Endothelial cell of umbilical vein (primary cell): ENCODE measurements around the gene ATP5PB. TPM values are rescaled to one million over a fixed set of nuclear protein-coding genes. Genes with fewer than 3 reads are reported as not detected.

ENCODE experiments used
- BruUV-seq: library from RNA; stranded (reverse); fragments of 400-500 nt; replicated peaks from 2 replicates; lab custom pipeline; 2021; lab: Mats Ljungman, UMichigan
- CTCF ChIA-PET: fragments of 300-600, 350-600 bp; sonication (Branson Sonifier 250); formaldehyde crosslinking; loops from one replicate; lab custom pipeline; 2021; ENCODE audit warnings: antibody characterized with exemption, inconsistent platforms; lab: Charles Lee
- POLR2A ChIA-PET: fragments of 300-600, 350-600 bp; sonication (Branson Sonifier 250); formaldehyde crosslinking; loops from one replicate; lab custom pipeline; 2021; ENCODE audit warnings: antibody characterized with exemption, inconsistent platforms; lab: Charles Lee
- DNase-seq: peaks from one replicate; pipeline ENCODE4 v3.0.0-alpha.2; 2011; ENCODE audit warnings: low read depth, low spot score
- FAIRE-seq: peaks from 2 replicates; lab custom pipeline; 2011; peaks lifted over from hg19 to GRCh38; lab: Jason Lieb, UNC
- H2AFZ ChIP-seq: 2 replicates; pipeline ENCODE4 v1.6.0; 2012; ENCODE audit warnings: low read depth, low read length, control low read depth, inconsistent platforms
- H3K27ac ChIP-seq: 2 replicates; pipeline ENCODE4 v1.5.1; 2011; ENCODE audit warnings: low read depth, mild to moderate bottlenecking, control low read depth, low read length, moderate library complexity; ENCODE audit not compliant: insufficient read depth
- H3K27me3 ChIP-seq, 2 experiments: 2 replicates each; pipeline versions ENCODE4 v1.6.0 to v1.6.1; 2011; ENCODE audit warnings: low read length in 2 of 2, mixed read lengths in 1 of 2; ENCODE audit not compliant: control insufficient read depth in 2 of 2, insufficient read depth in 2 of 2
- H3K36me3 ChIP-seq, 2 experiments: 2 replicates in 1 of 2; 3 replicates in 1 of 2; pipeline ENCODE4 v1.5.1; 2011; ENCODE audit warnings: low read length in 2 of 2, mild to moderate bottlenecking in 1 of 2, moderate library complexity in 1 of 2; ENCODE audit not compliant: control insufficient read depth in 2 of 2, insufficient read depth in 2 of 2; ENCODE audit errors: extremely low read depth in 1 of 2
- H3K4me1 ChIP-seq: 3 replicates; pipeline ENCODE4 v1.5.1; 2011; ENCODE audit warnings: mild to moderate bottlenecking, low read length; ENCODE audit not compliant: control insufficient read depth, insufficient read depth; ENCODE audit errors: extremely low read depth
- H3K4me2 ChIP-seq: 2 replicates; pipeline ENCODE4 v1.6.1; 2011; ENCODE audit warnings: low read length, control low read depth, mixed read lengths; ENCODE audit not compliant: insufficient read depth
- H3K4me3 ChIP-seq, 3 experiments: fragments of 200-600 bp in 1 of 3; sonication (generic), shearing (Covaris generic) in 1 of 3; replicated peaks in 1 of 3; 2 replicates each; pipeline ENCODE4 v1.5.1; 2011 to 2016; ENCODE audit warnings: control low read depth in 3 of 3, low read length in 3 of 3, mild to moderate bottlenecking in 2 of 3, inconsistent platforms in 1 of 3, low read depth in 1 of 3, moderate library complexity in 1 of 3; ENCODE audit not compliant: insufficient read depth in 1 of 3
- H3K79me2 ChIP-seq: 2 replicates; pipeline ENCODE4 v1.6.0; 2012; ENCODE audit warnings: low read length, inconsistent platforms; ENCODE audit not compliant: control insufficient read depth, insufficient read depth
- H3K9ac ChIP-seq: replicated peaks from 2 replicates; pipeline ENCODE3; 2011; ENCODE audit warnings: low read length, control low read depth; ENCODE audit not compliant: insufficient read depth; ENCODE audit errors: extremely low read depth
- H3K9me1 ChIP-seq: replicated peaks from 3 replicates; pipeline ENCODE4 v1.6.0; 2011; ENCODE audit warnings: mild to moderate bottlenecking, low read length; ENCODE audit not compliant: control insufficient read depth, insufficient read depth; ENCODE audit errors: extremely low read depth
- H3K9me3 ChIP-seq: replicated peaks from 2 replicates; pipeline ENCODE4 v1.5.1; 2012; ENCODE audit warnings: low read length, inconsistent platforms; ENCODE audit not compliant: control insufficient read depth, insufficient read depth
- H4K20me1 ChIP-seq: replicated peaks from 2 replicates; pipeline ENCODE3; 2011; ENCODE audit warnings: mild to moderate bottlenecking, low read length; ENCODE audit not compliant: control insufficient read depth, insufficient read depth; ENCODE audit errors: extremely low read depth
- EZH2 ChIP-seq: IDR thresholded peaks from 2 replicates; pipeline ENCODE4 v1.6.1; 2012; ENCODE audit warnings: borderline replicate concordance, low read depth, mild to moderate bottlenecking, moderate library complexity, low read length, inconsistent platforms; ENCODE audit not compliant: severe bottlenecking
- FOS ChIP-seq: IDR thresholded peaks from 2 replicates; pipeline ENCODE4 v1.6.1; 2011; ENCODE audit warnings: mild to moderate bottlenecking, low read length, moderate library complexity, borderline replicate concordance; ENCODE audit not compliant: insufficient read depth
- GATA2 ChIP-seq: IDR thresholded peaks from 2 replicates; pipeline ENCODE4 v1.7.0; 2011; ENCODE audit warnings: low read depth, mild to moderate bottlenecking, moderate library complexity, mixed read lengths, low read length; ENCODE audit not compliant: insufficient read length, insufficient read depth
- JUN ChIP-seq: IDR thresholded peaks from 2 replicates; pipeline ENCODE4 v1.6.1; 2011; ENCODE audit warnings: borderline replicate concordance, low read depth; ENCODE audit not compliant: insufficient read length, insufficient read depth
- MYC ChIP-seq: IDR thresholded peaks from one replicate; pipeline ENCODE4 v1.6.1; 2011; ENCODE audit warnings: mild to moderate bottlenecking, low read depth, low read length
- POLR2A ChIP-seq: IDR thresholded peaks from 2 replicates; pipeline ENCODE4 v1.6.1; 2012; ENCODE audit warnings: low read depth, mild to moderate bottlenecking, control low read depth, low read length
- POLR2AphosphoS5 ChIP-seq: IDR thresholded peaks from 2 replicates; pipeline ENCODE4 v1.6.1; 2012; ENCODE audit warnings: low read depth, mild to moderate bottlenecking, control low read depth, low read length, moderate library complexity; ENCODE audit not compliant: insufficient read depth
- dilution Hi-C: fragments of 300-500 bp; cut with MboI; formaldehyde crosslinking; loops from one replicate; pipeline ENCODE4 v1.15.0; 2019; ENCODE audit warnings: low sequenced_read_pairs; ENCODE audit not compliant: extremely low pct_ligation_motif_present
- intact Hi-C: fragments of 100-400 bp; cut with micrococcal nuclease; formaldehyde crosslinking; loops from one replicate; pipeline ENCODE4 v1.10.0; 2022
- polyA plus RNA-seq, 4 experiments: library from polyadenylated mRNA; depleted of rRNA in 3 of 4; stranded (reverse) in 3 of 4; unstranded in 1 of 4; fragments of >200 nt; gene quantifications; 2 replicates each; pipeline versions ENCODE4 v1.2.1 to v1.2.3, GENCODE V29; 2011 to 2012; ENCODE audit warnings: missing spikeins in 1 of 4
- total RNA-seq: library from RNA; stranded (reverse); gene quantifications from 2 replicates; pipeline ENCODE4 v1.2.3, GENCODE V29; 2021
- TF ChIP-seq, protein P1 (sequence below), 2 donors: IDR thresholded peaks; 1 replicate in 1 of 2; 2 replicates in 1 of 2; pipeline ENCODE4 v1.5.1; 2011; ENCODE audit warnings: low read length in 2 of 2, mild to moderate bottlenecking in 2 of 2, moderate library complexity in 2 of 2, control low read depth in 1 of 2, inconsistent platforms in 1 of 2, low read depth in 1 of 2; ENCODE audit not compliant: insufficient read depth in 1 of 2; ENCODE audit errors: extremely low read depth in 1 of 2
- TF ChIP-seq, protein P2 (sequence below): IDR thresholded peaks from 2 replicates; pipeline ENCODE4 v1.6.1; 2011; ENCODE audit not compliant: insufficient read depth, insufficient read length

Gene ATP5PB
- total and polyA plus RNA-seq, 2 donors (not counting 3 experiments of a cell fraction or from before 2014, with no cell fraction given) = 231 to 244 TPM

DNA sequence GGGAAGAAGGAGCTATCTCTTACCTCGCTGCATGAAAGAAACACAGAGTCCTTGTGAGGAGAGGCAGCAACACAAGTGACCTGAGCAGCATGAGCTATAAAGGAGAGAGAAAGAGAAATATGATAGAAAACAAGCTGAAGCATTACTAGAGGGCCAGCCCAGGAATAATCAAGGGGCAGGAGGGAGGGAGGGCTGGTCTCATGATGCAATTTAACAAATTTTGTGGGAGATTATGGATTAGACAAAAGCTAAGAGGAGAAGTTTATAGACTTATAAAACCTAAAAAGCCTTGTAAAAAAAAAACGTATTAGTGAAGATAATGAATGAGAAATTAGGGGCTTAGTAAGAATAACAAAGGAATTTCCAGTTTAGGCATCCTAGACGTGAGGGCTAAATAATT, 5.2 kb upstream of the ATP5PB start:
- CTCF ChIA-PET = no interaction called here
- TF ChIP-seq EZH2 (no peak), GATA2 (no peak), POLR2AphosphoS5 (no peak), FOS (no peak), POLR2A (no peak), MYC (no peak), JUN (no peak)
- TF ChIP-seq, protein P1, sequence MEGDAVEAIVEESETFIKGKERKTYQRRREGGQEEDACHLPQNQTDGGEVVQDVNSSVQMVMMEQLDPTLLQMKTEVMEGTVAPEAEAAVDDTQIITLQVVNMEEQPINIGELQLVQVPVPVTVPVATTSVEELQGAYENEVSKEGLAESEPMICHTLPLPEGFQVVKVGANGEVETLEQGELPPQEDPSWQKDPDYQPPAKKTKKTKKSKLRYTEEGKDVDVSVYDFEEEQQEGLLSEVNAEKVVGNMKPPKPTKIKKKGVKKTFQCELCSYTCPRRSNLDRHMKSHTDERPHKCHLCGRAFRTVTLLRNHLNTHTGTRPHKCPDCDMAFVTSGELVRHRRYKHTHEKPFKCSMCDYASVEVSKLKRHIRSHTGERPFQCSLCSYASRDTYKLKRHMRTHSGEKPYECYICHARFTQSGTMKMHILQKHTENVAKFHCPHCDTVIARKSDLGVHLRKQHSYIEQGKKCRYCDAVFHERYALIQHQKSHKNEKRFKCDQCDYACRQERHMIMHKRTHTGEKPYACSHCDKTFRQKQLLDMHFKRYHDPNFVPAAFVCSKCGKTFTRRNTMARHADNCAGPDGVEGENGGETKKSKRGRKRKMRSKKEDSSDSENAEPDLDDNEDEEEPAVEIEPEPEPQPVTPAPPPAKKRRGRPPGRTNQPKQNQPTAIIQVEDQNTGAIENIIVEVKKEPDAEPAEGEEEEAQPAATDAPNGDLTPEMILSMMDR (IDR thresholded peaks at IDR 0.05; ENCODE audit: extremely low read depth in 1 of 2, insufficient read depth in 1 of 2, low read depth in 1 of 2, low read length in 2 of 2) = no peak
- TF ChIP-seq, protein P2, sequence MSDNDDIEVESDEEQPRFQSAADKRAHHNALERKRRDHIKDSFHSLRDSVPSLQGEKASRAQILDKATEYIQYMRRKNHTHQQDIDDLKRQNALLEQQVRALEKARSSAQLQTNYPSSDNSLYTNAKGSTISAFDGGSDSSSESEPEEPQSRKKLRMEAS = no peak
- H3K9me3 ChIP-seq = no peaks in the 10 kb centered on the region
- H3K4me2 ChIP-seq = no peak overlapping the region
- FAIRE-seq (no peak), DNase-seq (no peak)
- H3K4me3 ChIP-seq = no peak overlapping the region
- no TSS peak for BruUV-seq
- POLR2A ChIA-PET = no interaction called here
- peaks cover 6 to 22% of the 10 kb centered on the region in 2 experiments for H3K36me3 ChIP-seq
- H3K9me1 ChIP-seq = no peaks in the 10 kb centered on the region
- no peak overlapping the region for H3K27ac ChIP-seq
- H3K27me3 ChIP-seq = no peaks in the 10 kb centered on the region
- dilution Hi-C loops = no loop called here
- H2AFZ ChIP-seq = no peak overlapping the region
- peaks cover 12% of the 10 kb centered on the region for H3K4me1 ChIP-seq
- intact Hi-C loops = no loop called here
- H3K79me2 ChIP-seq = peaks cover 33% of the 10 kb centered on the region
- H3K9ac ChIP-seq = no peak overlapping the region
- no peaks in the 10 kb centered on the region for H4K20me1 ChIP-seq
